SK-N-MC (cell line): ENCODE measurements around the gene FOXN4.

ENCODE experiments used
- EZH2 ChIP-seq: fragments of 200-600 bp; sonication (generic); IDR thresholded peaks from one replicate; pipeline ENCODE4 v1.6.1; 2017; ENCODE audit warnings: antibody characterized with exemption
- FOXP2 ChIP-seq: optimal IDR thresholded peaks from 2 replicates; pipeline ENCODE3; 2011; ENCODE audit warnings: mild to moderate bottlenecking, moderate library complexity; ENCODE audit not compliant: insufficient read depth; ENCODE audit errors: extremely low read length, control extremely low read depth
- POLR2AphosphoS5 ChIP-seq: IDR thresholded peaks from 2 replicates; pipeline ENCODE4 v1.6.1; 2012; ENCODE audit warnings: mild to moderate bottlenecking, low read depth, low read length, borderline replicate concordance

DNA sequence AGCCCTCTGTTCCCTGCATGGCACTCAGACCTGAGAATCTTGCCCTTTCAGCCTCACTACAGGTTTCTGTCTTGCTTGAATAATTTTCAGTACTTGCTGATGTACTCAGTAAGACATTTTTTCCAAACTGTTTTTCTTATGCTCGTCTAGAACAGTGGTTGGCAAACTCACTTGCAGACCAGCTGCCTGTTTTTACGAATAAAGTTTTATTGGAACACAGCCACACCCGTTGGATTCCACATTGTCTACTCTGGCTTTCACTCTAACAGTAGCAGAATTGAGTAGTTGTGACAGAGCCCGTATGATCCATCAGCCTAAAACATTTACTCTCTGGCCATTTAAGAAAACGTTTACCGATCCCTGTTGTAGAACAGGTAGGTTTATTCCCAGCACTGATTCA lies 72.8 kb downstream of the FOXN4 start:
- TF ChIP-seq EZH2 (no peak), POLR2AphosphoS5 (no peak), FOXP2 (no peak)
